ENCODE measurements around the gene CD80.

DNA sequence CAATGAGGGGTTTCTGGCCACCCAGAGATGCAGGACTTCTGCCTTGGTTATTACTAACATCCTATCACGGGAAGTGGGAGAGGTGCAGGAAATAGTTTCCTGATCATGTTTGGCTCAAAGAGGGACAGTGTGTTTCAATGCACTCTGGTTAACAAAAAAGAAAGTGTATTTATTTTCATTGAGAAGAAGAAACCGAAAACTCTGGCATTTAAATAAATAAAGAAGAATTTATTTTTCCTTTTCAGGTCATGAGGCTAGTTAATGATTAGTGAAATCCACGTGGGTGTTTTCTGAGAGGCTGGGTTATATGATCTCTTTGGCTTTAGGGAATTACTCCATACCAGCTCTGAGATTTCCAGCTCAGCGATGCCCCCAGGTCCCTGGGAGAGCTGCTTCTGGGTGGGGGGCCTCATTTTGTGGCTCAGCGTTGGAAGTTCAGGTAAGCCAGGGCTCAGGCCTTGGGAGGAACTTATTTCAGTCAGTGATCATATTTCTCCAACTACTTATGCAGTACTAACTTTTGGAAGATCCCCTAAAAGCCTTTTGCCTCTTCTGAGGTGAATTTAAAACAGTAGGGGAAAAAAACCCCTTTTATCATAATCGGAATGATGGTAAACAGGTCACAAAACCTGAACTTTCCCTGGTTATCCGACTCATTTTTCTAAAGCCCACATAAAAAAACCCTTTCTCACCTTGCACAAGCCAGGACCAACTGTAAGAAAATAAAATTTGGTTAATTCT, 38.3 kb upstream of the CD80 start, which contains the start of gene PLA1A:
- no peak for TF ChIP-seq CHD2 (IDR thresholded peaks at IDR 0.05; ENCODE audit: low read length, partially characterized antibody)
- TF ChIP-seq JUND (IDR thresholded peaks at IDR 0.05) = no peak
- TF ChIP-seq SIN3A (IDR thresholded peaks at IDR 0.05; ENCODE audit: borderline replicate concordance, low read depth, low read length) = no peak
- TF ChIP-seq, protein P1, sequence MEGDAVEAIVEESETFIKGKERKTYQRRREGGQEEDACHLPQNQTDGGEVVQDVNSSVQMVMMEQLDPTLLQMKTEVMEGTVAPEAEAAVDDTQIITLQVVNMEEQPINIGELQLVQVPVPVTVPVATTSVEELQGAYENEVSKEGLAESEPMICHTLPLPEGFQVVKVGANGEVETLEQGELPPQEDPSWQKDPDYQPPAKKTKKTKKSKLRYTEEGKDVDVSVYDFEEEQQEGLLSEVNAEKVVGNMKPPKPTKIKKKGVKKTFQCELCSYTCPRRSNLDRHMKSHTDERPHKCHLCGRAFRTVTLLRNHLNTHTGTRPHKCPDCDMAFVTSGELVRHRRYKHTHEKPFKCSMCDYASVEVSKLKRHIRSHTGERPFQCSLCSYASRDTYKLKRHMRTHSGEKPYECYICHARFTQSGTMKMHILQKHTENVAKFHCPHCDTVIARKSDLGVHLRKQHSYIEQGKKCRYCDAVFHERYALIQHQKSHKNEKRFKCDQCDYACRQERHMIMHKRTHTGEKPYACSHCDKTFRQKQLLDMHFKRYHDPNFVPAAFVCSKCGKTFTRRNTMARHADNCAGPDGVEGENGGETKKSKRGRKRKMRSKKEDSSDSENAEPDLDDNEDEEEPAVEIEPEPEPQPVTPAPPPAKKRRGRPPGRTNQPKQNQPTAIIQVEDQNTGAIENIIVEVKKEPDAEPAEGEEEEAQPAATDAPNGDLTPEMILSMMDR (IDR thresholded peaks at IDR 0.05) = no peak
- no peak for TF ChIP-seq MXI1 (IDR thresholded peaks at IDR 0.05; ENCODE audit: low read depth, low read length)
- TF ChIP-seq MEF2A (IDR thresholded peaks at IDR 0.05; ENCODE audit: borderline replicate concordance, low read depth) = no peak
- TF ChIP-seq, protein P2, sequence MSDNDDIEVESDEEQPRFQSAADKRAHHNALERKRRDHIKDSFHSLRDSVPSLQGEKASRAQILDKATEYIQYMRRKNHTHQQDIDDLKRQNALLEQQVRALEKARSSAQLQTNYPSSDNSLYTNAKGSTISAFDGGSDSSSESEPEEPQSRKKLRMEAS (IDR thresholded peaks at IDR 0.05; ENCODE audit: low read depth) = no peak
- TF ChIP-seq RFX5 (IDR thresholded peaks at IDR 0.05; ENCODE audit: low read length) = no peak
- no peak for TF ChIP-seq REST (IDR thresholded peaks at IDR 0.05; ENCODE audit: low read depth, low read length)
- no peak for TF ChIP-seq EP300 (IDR thresholded peaks at IDR 0.05; ENCODE audit: borderline replicate concordance in 1 of 2, low read depth in 1 of 2, low read length in 1 of 2)
- TF ChIP-seq POLR2AphosphoS5 (IDR thresholded peaks at IDR 0.05; ENCODE audit: low read depth, low read length) = no peak

Measured in SK-N-SH (cell line).